SK-N-SH treated with all-trans-retinoic acid at 6 μM for 48 hours (cell line): ENCODE measurements around the gene MYLK4.
A peak's percentile ranks its signal among the peaks of the same experiment; 100 is the strongest.

Source experiments
- ATAC-seq: fragments of 200-7000 bp; cut with Tn5 transposase; 3 replicates; pipeline ENCODE4 v1.9.1; 2020; ENCODE audit warnings: mild to moderate bottlenecking, moderate library complexity
- ARNTL ChIP-seq: fragments of 450-650 bp; formaldehyde crosslinking; IDR thresholded peaks from 2 replicates; pipeline ENCODE4 v1.5.0; 2020; ENCODE audit warnings: low read depth, mild to moderate bottlenecking, moderate library complexity, borderline replicate concordance
- BACH2 ChIP-seq: fragments of 250-450 bp; sonication (Bioruptor Pico); IDR thresholded peaks from 2 replicates; pipeline ENCODE4 v1.9.0; 2021; ENCODE audit warnings: mild to moderate bottlenecking, borderline replicate concordance
- CREB5 ChIP-seq: fragments of 250-450 bp; sonication (Bioruptor Pico); IDR thresholded peaks from 2 replicates; pipeline ENCODE4 v1.5.1; 2020; ENCODE audit warnings: low read depth, mild to moderate bottlenecking, moderate library complexity
- CSDC2 ChIP-seq: fragments of 250-450 bp; sonication (Bioruptor Pico); IDR thresholded peaks from 2 replicates; pipeline ENCODE4 v1.5.0; 2020; ENCODE audit warnings: mild to moderate bottlenecking, moderate library complexity
- CSRNP3 ChIP-seq: fragments of 250-450 bp; sonication (Bioruptor Pico); IDR thresholded peaks from 2 replicates; pipeline ENCODE4 v1.5.1; 2021; ENCODE audit warnings: mild to moderate bottlenecking, moderate library complexity
- ESRRG ChIP-seq: fragments of 250-450 bp; sonication (Bioruptor Pico); IDR thresholded peaks from 2 replicates; pipeline ENCODE4 v1.6.1; 2021; ENCODE audit warnings: mild to moderate bottlenecking
- GLIS3 ChIP-seq: fragments of 250-450 bp; sonication (Bioruptor Pico); IDR thresholded peaks from 2 replicates; pipeline ENCODE4 v1.5.0; 2020; ENCODE audit warnings: mild to moderate bottlenecking, moderate library complexity
- ISL1 ChIP-seq: fragments of 250-450 bp; sonication (Bioruptor Pico); IDR thresholded peaks from 2 replicates; pipeline ENCODE4 v2.1.2; 2022; ENCODE audit warnings: mild to moderate bottlenecking, moderate library complexity
- OSR1 ChIP-seq: fragments of 250-450 bp; sonication (Bioruptor Pico); IDR thresholded peaks from 2 replicates; pipeline ENCODE4 v1.8.0; 2022; ENCODE audit warnings: moderate library complexity, mild to moderate bottlenecking, inconsistent platforms
- POU6F1 ChIP-seq: fragments of 250-450 bp; sonication (Bioruptor Pico); IDR thresholded peaks from 2 replicates; pipeline ENCODE4 v1.8.0; 2021; ENCODE audit warnings: low read depth, mild to moderate bottlenecking, moderate library complexity, borderline replicate concordance
- PPARA ChIP-seq: fragments of 250-450 bp; sonication (Bioruptor Pico); IDR thresholded peaks from 2 replicates; pipeline ENCODE4 v1.5.0; 2020; ENCODE audit warnings: mild to moderate bottlenecking, borderline replicate concordance
- RARB ChIP-seq: fragments of 250-450 bp; sonication (Bioruptor Pico); IDR thresholded peaks from 2 replicates; pipeline ENCODE4 v1.8.0; 2021; ENCODE audit warnings: mild to moderate bottlenecking, moderate library complexity
- SNAI2 ChIP-seq: fragments of 250-450 bp; sonication (Bioruptor Pico); IDR thresholded peaks from 2 replicates; pipeline ENCODE4 v1.5.0; 2020; ENCODE audit warnings: mild to moderate bottlenecking, moderate library complexity
- TCF4 ChIP-seq: fragments of 250-450 bp; sonication (Bioruptor Pico); IDR thresholded peaks from 2 replicates; pipeline ENCODE4 v1.8.0; 2021; ENCODE audit warnings: mild to moderate bottlenecking, moderate library complexity, borderline replicate concordance
- TSHZ2 ChIP-seq: fragments of 250-450 bp; sonication (Bioruptor Pico); IDR thresholded peaks from 2 replicates; pipeline ENCODE4 v1.5.0; 2020; ENCODE audit warnings: mild to moderate bottlenecking, moderate library complexity
- ZFP3 ChIP-seq: fragments of 250-450 bp; sonication (Bioruptor Pico); IDR thresholded peaks from 2 replicates; pipeline ENCODE4 v1.5.0; 2020; ENCODE audit warnings: mild to moderate bottlenecking, moderate library complexity
- ZFP30 ChIP-seq: fragments of 450-650 bp; formaldehyde crosslinking; IDR thresholded peaks from 2 replicates; pipeline ENCODE4 v1.5.0; 2022; ENCODE audit warnings: mild to moderate bottlenecking, moderate library complexity
- ZNF70 ChIP-seq: fragments of 450-650 bp; formaldehyde crosslinking; IDR thresholded peaks from 2 replicates; pipeline ENCODE4 v1.5.0; 2020; ENCODE audit warnings: mild to moderate bottlenecking, moderate library complexity
- ZNF8 ChIP-seq: fragments of 450-650 bp; formaldehyde crosslinking; IDR thresholded peaks from 2 replicates; pipeline ENCODE4 v1.5.0; 2020; ENCODE audit warnings: mild to moderate bottlenecking, moderate library complexity

MYLK4 gene

GRCh38 chr6:2792330-2793110 lies 41.8 kb upstream of the MYLK4 start:
- no peak for TF ChIP-seq ZFP30 (CRISPR knock-in tag)
- TF ChIP-seq CSDC2 = no peak
- no peak for TF ChIP-seq ISL1
- no peak for TF ChIP-seq CSRNP3 (CRISPR knock-in tag)
- no peak for TF ChIP-seq ZNF70 (CRISPR knock-in tag)
- TF ChIP-seq TCF4 (CRISPR knock-in tag) = no peak
- no peak for TF ChIP-seq PPARA (CRISPR knock-in tag)
- ATAC-seq = no peak

- no peak for ATAC-seq
- TF ChIP-seq CREB5 (no peak), ISL1 (no peak), ZFP30 (CRISPR knock-in tag) (no peak), PPARA (CRISPR knock-in tag) (no peak), ARNTL (CRISPR knock-in tag) (no peak), RARB (CRISPR knock-in tag) (no peak), BACH2 (CRISPR knock-in tag) (no peak), CSRNP3 (CRISPR knock-in tag) (no peak), CSDC2 (no peak), ZNF70 (CRISPR knock-in tag) (no peak), POU6F1 (no peak), OSR1 (CRISPR knock-in tag) (no peak), ESRRG (no peak), ZFP3 (CRISPR knock-in tag) (no peak), TSHZ2 (CRISPR knock-in tag) (no peak), TCF4 (CRISPR knock-in tag) (no peak), ZNF8 (CRISPR knock-in tag) (no peak), GLIS3 (no peak)
Measured at GRCh38 chr6:2791450-2791974, 40.8 kb upstream of the MYLK4 start.

- TF ChIP-seq ZNF70 (CRISPR knock-in tag) (no peak), SNAI2 (CRISPR knock-in tag) (no peak), GLIS3 (no peak), POU6F1 (no peak), OSR1 (CRISPR knock-in tag) (no peak), ISL1 (no peak)
- ATAC-seq = peak; percentile 91
Measured at GRCh38 chr6:2790588-2791449, 40.1 kb upstream of the MYLK4 start.
